CD4-positive, alpha-beta T cell (primary cell): ENCODE data around the gene VENTX. TPM values are rescaled to one million over a fixed set of nuclear protein-coding genes. Genes with fewer than 3 reads are reported as not detected.

Experiments used
- ATAC-seq: fragments of 200-7000 bp; cut with Tn5 transposase; one replicate; pipeline ENCODE4 v1.10.0; 2022; ENCODE audit warnings: mild to moderate bottlenecking; ENCODE audit not compliant: poor library complexity
- CTCF ChIA-PET: fragments of 350-600 bp; sonication (Branson Sonifier 250); formaldehyde crosslinking; loops from one replicate; lab custom pipeline; 2021; ENCODE audit warnings: antibody characterized with exemption, inconsistent platforms; lab: Charles Lee
- POLR2A ChIA-PET: fragments of 350-600 bp; sonication (Branson Sonifier 250); formaldehyde crosslinking; loops from one replicate; lab custom pipeline; 2021; ENCODE audit warnings: antibody characterized with exemption, inconsistent platforms; lab: Charles Lee
- DNase-seq, 14 experiments: peaks; one replicate each; pipeline ENCODE4 v3.0.0-alpha.2; 2013 to 2020; ENCODE audit warnings: mixed read lengths in 2 of 14
- H3K27ac ChIP-seq, 2 donors: one replicate each; pipeline versions ENCODE4 v1.5.1 to v1.7.0; 2013; ENCODE audit warnings: low read length in 2 of 2, low read depth in 1 of 2, mild to moderate bottlenecking in 1 of 2
- H3K27me3 ChIP-seq, 2 experiments: 1 replicate in 1 of 2; 2 replicates in 1 of 2; pipeline versions ENCODE4 v1.6.1 to v1.7.0; 2013; ENCODE audit warnings: low read length in 2 of 2, control low read depth in 1 of 2, mild to moderate bottlenecking in 1 of 2, moderate library complexity in 1 of 2; ENCODE audit not compliant: insufficient read depth in 2 of 2, control insufficient read depth in 1 of 2
- H3K36me3 ChIP-seq: one replicate; pipeline ENCODE4 v1.6.1; 2013; ENCODE audit warnings: low read length, control low read depth; ENCODE audit not compliant: insufficient read depth
- H3K4me1 ChIP-seq: one replicate; pipeline ENCODE4 v1.6.1; 2013; ENCODE audit warnings: low read length, control low read depth; ENCODE audit not compliant: insufficient read depth
- H3K4me3 ChIP-seq: one replicate; pipeline ENCODE4 v1.5.1; 2013; ENCODE audit warnings: mild to moderate bottlenecking, low read length, moderate library complexity
- H3K9me3 ChIP-seq, 2 experiments: 1 replicate in 1 of 2; 2 replicates in 1 of 2; pipeline versions ENCODE4 v1.6.1 to v1.7.0; 2013; ENCODE audit warnings: low read length in 2 of 2, mild to moderate bottlenecking in 2 of 2, control low read depth in 1 of 2, moderate library complexity in 1 of 2; ENCODE audit not compliant: control insufficient read depth in 1 of 2, insufficient read depth in 1 of 2
- H3K27ac Mint-ChIP-seq: one replicate; pipeline ENCODE4 v1.8.0; 2020; ENCODE audit warnings: mixed read lengths
- H3K27me3 Mint-ChIP-seq: one replicate; pipeline ENCODE4 v1.8.0; 2021; ENCODE audit warnings: mixed read lengths
- H3K36me3 Mint-ChIP-seq: one replicate; pipeline ENCODE4 v1.8.0; 2021; ENCODE audit warnings: low read depth, mixed read lengths
- H3K4me1 Mint-ChIP-seq: one replicate; pipeline ENCODE4 v1.8.0; 2021; ENCODE audit warnings: low read depth, mixed read lengths
- H3K4me3 Mint-ChIP-seq: one replicate; pipeline ENCODE4 v1.8.0; 2020; ENCODE audit warnings: mild to moderate bottlenecking, mixed read lengths
- H3K9me3 Mint-ChIP-seq: one replicate; pipeline ENCODE4 v1.8.0; 2020; ENCODE audit warnings: mixed read lengths
- CTCF ChIP-seq: fragments of 200-600 bp; IDR thresholded peaks from one replicate; pipeline ENCODE4 v1.8.0; 2022; ENCODE audit warnings: antibody characterized with exemption, mild to moderate bottlenecking
- intact Hi-C, 2 experiments: fragments of 100-400 bp; cut with DNase I in 1 of 2; cut with micrococcal nuclease in 1 of 2; formaldehyde crosslinking; loops; one replicate each; pipeline versions ENCODE4 v1.15.1 to v1.9.0; 2023 to 2025; cut with DNase I, micrococcal nuclease
- total RNA-seq, 174 experiments: library from RNA in 2 of 174; stranded (reverse) in 2 of 174; gene quantifications; one replicate each; pipeline ENCODE4 v1.2.3 and lab custom pipeline; 2021 to 2026

The VENTX gene
- total RNA-seq, 2 experiments from 2014 or later = 0.11 to 0.14 TPM

GRCh38 chr10:133251388-133252222 lies 13.9 kb downstream of the VENTX start:
- no peak for ATAC-seq
- no peaks in the 10 kb centered on the region for H3K36me3 ChIP-seq
- no peak for DNase-seq
- Mint-ChIP-seq H3K9me3 (no peaks in the 10 kb centered on the region), H3K27ac (no peak overlapping the region), H3K4me1 (no peaks in the 10 kb centered on the region), H3K27me3 (no peaks in the 10 kb centered on the region), H3K4me3 (no peak overlapping the region), H3K36me3 (no peaks in the 10 kb centered on the region)
- no peaks in the 10 kb centered on the region for H3K4me1 ChIP-seq
- intact Hi-C loops = no loop called here
- POLR2A ChIA-PET = no interaction called here
- CTCF ChIA-PET = no interaction called here
- H3K9me3 ChIP-seq = no peaks in the 10 kb centered on the region
- no peak overlapping the region for H3K27ac ChIP-seq
- no peak for TF ChIP-seq CTCF
- H3K27me3 ChIP-seq = no peaks in the 10 kb centered on the region
- no peak overlapping the region for H3K4me3 ChIP-seq

GRCh38 chr10:133252223-133252552 lies 14.5 kb downstream of the VENTX start:
- TF ChIP-seq CTCF = no peak
- intact Hi-C loops = no loop called here
- POLR2A ChIA-PET = no interaction called here
- H3K27ac Mint-ChIP-seq = no peak overlapping the region
- no peak overlapping the region for H3K4me3 Mint-ChIP-seq
- DNase-seq (no peak), ATAC-seq (no peak)
- Histone ChIP-seq H3K4me3 (no peak overlapping the region), H3K27ac (no peak overlapping the region), H3K4me1 (peaks cover 5% of the 10 kb centered on the region), H3K9me3 (no peaks in the 10 kb centered on the region), H3K36me3 (no peaks in the 10 kb centered on the region), H3K27me3 (no peaks in the 10 kb centered on the region)
- no peaks in the 10 kb centered on the region for H3K36me3 Mint-ChIP-seq
- H3K9me3 Mint-ChIP-seq = no peaks in the 10 kb centered on the region
- H3K4me1 Mint-ChIP-seq = peaks cover 4% of the 10 kb centered on the region
- CTCF ChIA-PET = no interaction called here
- H3K27me3 Mint-ChIP-seq = no peaks in the 10 kb centered on the region

- Mint-ChIP-seq H3K4me1 (peaks cover 16% of the 10 kb centered on the region), H3K4me3 (no peak overlapping the region), H3K9me3 (no peaks in the 10 kb centered on the region), H3K27me3 (no peaks in the 10 kb centered on the region), H3K27ac (no peak overlapping the region), H3K36me3 (no peaks in the 10 kb centered on the region)
- Histone ChIP-seq H3K9me3 (no peaks in the 10 kb centered on the region), H3K27me3 (no peaks in the 10 kb centered on the region), H3K4me3 (no peak overlapping the region), H3K4me1 (peaks cover 17% of the 10 kb centered on the region), H3K27ac (no peak overlapping the region), H3K36me3 (no peaks in the 10 kb centered on the region)
- ChIA-PET CTCF (no interaction called here), POLR2A (no interaction called here)
- ATAC-seq (no peak), DNase-seq (no peak)
- intact Hi-C loops = no loop called here
- TF ChIP-seq CTCF = no peak
These were observed 15.8 kb downstream of the VENTX start for GRCh38 chr10:133253361-133253955.
